ENCODE results near the gene COG3. TPM values are rescaled to one million over a fixed set of nuclear protein-coding genes. Genes with fewer than 3 reads are reported as not detected.

The COG3 gene
- total and polyA plus RNA-seq, 4 donors, result 22.8 to 113 (median 38.2) TPM

DNA sequence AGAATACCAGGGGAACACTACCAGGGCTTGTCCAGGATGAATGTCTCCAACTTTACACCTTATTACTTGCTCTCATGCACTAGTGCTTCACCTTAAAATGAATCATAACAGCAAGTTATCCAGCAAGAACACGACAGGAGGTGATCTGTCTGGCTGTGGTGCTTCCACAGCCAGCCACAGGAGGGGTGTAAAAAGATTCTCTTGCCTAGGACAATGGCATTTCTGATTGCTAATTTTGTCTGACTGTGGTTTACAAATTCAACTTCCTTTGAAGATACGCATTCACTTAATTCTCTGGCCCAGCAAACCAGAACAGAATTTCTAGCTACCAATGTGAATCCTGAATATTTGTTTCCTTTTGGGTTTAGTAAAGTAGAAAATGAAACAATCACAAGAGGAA, 23.1 kb upstream of the COG3 start:
- peak overlapping the region; percentile 54 to 90 for H3K27ac ChIP-seq (ENCODE audit: low read depth in 1 of 2, low read length in 2 of 2)

DNA sequence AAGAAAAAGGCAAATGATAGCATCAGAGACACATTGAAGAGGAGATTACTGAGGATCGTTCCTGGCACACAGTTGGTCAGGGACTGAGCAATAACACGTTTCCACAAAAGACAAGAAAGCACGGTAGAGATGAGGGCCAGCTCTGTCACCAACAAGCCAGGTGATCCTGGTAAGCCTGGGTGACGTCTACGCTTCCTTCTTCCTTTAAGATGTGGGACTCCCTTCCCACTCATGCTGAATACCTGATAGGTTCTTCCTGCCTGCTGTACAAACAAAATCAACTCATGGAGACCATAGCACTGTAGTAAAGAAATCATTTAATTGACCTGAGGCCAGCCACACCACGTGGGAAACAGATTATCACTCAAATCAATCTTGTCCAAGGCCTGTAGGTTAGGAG, 19.7 kb upstream of the COG3 start:
- TF ChIP-seq ZBTB33 (IDR thresholded peaks at IDR 0.05) (no peak), SP1 (IDR thresholded peaks at IDR 0.05) (no peak), MAX (IDR thresholded peaks at IDR 0.05) (no peak), GABPA (IDR thresholded peaks at IDR 0.05 in 1 of 2, conservative IDR thresholded peaks at IDR 0.05 in 1 of 2) (no peak), HNF4G (IDR thresholded peaks at IDR 0.05) (no peak), TAF1 (conservative IDR thresholded peaks at IDR 0.05) (no peak), FOXA1 (IDR thresholded peaks at IDR 0.05) (no peak), RAD21 (IDR thresholded peaks at IDR 0.05) (no peak), HNF4A (conservative IDR thresholded peaks at IDR 0.05) (no peak), RXRA (IDR thresholded peaks at IDR 0.05) (no peak)
- TF ChIP-seq, protein P1, sequence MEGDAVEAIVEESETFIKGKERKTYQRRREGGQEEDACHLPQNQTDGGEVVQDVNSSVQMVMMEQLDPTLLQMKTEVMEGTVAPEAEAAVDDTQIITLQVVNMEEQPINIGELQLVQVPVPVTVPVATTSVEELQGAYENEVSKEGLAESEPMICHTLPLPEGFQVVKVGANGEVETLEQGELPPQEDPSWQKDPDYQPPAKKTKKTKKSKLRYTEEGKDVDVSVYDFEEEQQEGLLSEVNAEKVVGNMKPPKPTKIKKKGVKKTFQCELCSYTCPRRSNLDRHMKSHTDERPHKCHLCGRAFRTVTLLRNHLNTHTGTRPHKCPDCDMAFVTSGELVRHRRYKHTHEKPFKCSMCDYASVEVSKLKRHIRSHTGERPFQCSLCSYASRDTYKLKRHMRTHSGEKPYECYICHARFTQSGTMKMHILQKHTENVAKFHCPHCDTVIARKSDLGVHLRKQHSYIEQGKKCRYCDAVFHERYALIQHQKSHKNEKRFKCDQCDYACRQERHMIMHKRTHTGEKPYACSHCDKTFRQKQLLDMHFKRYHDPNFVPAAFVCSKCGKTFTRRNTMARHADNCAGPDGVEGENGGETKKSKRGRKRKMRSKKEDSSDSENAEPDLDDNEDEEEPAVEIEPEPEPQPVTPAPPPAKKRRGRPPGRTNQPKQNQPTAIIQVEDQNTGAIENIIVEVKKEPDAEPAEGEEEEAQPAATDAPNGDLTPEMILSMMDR (IDR thresholded peaks at IDR 0.05; ENCODE audit: low read depth, low read length, missing input control), result no peak
- H3K9ac ChIP-seq (ENCODE audit: low read depth in 1 of 2, low read length in 2 of 2), result no peak overlapping the region

More for the DNA sequence above, 23.1 kb upstream of the COG3 start:
- H3K27me3 ChIP-seq (ENCODE audit: control insufficient read depth in 4 of 4, insufficient read depth in 4 of 4, low read length in 3 of 4), result no peaks in the 10 kb centered on the region
- H3K4me1 ChIP-seq (ENCODE audit: control insufficient read depth in 4 of 4, insufficient read depth in 4 of 4, low read length in 3 of 4), result peaks cover 5 to 25% (median 13%) of the 10 kb centered on the region in 4 donors
- H3K4me3 ChIP-seq (ENCODE audit: low read depth in 1 of 3, low read length in 3 of 3), result no peak overlapping the region
- 17% methylated on average over 2 of the region's 2 CpGs for WGBS
- no peak for DNase-seq (ENCODE audit: low spot score)
- TF ChIP-seq NR2F2 (IDR thresholded peaks at IDR 0.05) (no peak), ZBTB33 (IDR thresholded peaks at IDR 0.05) (no peak), FOXA2 (IDR thresholded peaks at IDR 0.05) (no peak), SP1 (IDR thresholded peaks at IDR 0.05) (no peak), RAD21 (IDR thresholded peaks at IDR 0.05) (peak; percentile 69 to 79), MAX (IDR thresholded peaks at IDR 0.05) (no peak), YY1 (IDR thresholded peaks at IDR 0.05) (peak; percentile 29), TAF1 (conservative IDR thresholded peaks at IDR 0.05) (no peak), HNF4A (conservative IDR thresholded peaks at IDR 0.05) (no peak)
- TF ChIP-seq, protein P1 (IDR thresholded peaks at IDR 0.05; ENCODE audit: low read depth, low read length, missing input control), result peak; percentile 56
- no peaks in the 10 kb centered on the region for H3K9me3 ChIP-seq (ENCODE audit: control insufficient read depth in 4 of 4, low read length in 3 of 4)
- H3K9ac ChIP-seq (ENCODE audit: low read depth in 1 of 2, low read length in 2 of 2), result peak overlapping the region; percentile 5 to 86
- H3K36me3 ChIP-seq (ENCODE audit: control insufficient read depth in 4 of 4, insufficient read depth in 3 of 4, low read depth in 1 of 4, low read length in 3 of 4), result no peaks in the 10 kb centered on the region

More for the DNA sequence above, 19.7 kb upstream of the COG3 start:
- no peak for DNase-seq (ENCODE audit: low spot score)
- peaks cover 13 to 42% (median 21%) of the 10 kb centered on the region in 4 donors for H3K4me1 ChIP-seq (ENCODE audit: control insufficient read depth in 4 of 4, insufficient read depth in 4 of 4, low read length in 3 of 4)
- H3K27ac ChIP-seq (ENCODE audit: low read depth in 1 of 2, low read length in 2 of 2), result no peak overlapping the region
- no peaks in the 10 kb centered on the region for H3K36me3 ChIP-seq (ENCODE audit: control insufficient read depth in 4 of 4, insufficient read depth in 3 of 4, low read depth in 1 of 4, low read length in 3 of 4)
- H3K27me3 ChIP-seq (ENCODE audit: control insufficient read depth in 4 of 4, insufficient read depth in 4 of 4, low read length in 3 of 4), result no peaks in the 10 kb centered on the region
- 80% methylated on average over 6 of the region's 6 CpGs for WGBS
- no peak overlapping the region for H3K4me3 ChIP-seq (ENCODE audit: low read depth in 1 of 3, low read length in 3 of 3)
- H3K9me3 ChIP-seq (ENCODE audit: control insufficient read depth in 4 of 4, low read length in 3 of 4), result no peaks in the 10 kb centered on the region
